ENCODE results near the gene OASL.
"Not testable (repeated sequence)": the region's sequence is repeated elsewhere in the genome, so short reads cannot be mapped to it uniquely, and the experiment has no call there.

Gene OASL

DNA sequence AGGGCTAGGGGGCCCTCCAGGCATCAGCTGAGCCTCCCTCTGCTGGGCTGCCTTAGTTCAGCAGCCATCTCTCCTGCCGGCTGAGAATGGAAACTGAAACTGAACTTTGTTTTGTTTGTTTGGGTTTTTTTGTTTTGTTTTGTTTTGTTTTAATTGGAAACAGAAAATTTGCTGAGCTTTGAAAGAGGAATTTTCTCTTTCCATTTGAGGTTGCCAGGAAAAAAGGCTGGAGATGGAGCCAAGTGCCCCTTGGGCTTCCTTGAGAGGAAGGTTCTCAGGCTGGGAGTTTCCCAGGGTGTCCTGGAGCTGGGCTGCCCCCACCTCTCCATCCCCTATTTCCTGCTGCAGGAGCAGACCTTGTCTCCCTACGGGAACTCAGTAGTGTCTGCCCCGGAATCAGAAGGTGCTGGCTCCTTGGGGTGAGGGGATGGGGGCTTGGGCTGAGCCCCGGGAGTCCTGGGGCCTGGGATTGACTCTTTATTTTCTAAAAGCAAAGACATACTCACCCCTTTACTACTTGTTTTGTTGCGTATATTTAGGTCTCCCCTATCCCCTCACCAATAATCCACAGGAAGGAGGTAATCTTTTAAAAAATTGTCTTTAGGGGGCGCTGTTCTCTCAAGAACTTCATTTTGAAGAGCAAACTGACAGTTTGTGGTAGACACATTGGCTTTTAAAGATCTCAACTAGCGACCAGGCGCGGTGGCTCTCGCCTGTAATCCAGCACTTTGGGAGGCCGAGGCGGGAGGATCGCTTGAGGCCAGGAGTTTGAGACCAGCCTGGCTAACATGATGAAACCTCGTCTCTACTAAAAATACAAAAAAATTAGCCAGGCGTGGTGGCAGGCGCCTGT lies 21.3 kb upstream of the OASL start:
- in situ Hi-C loops (cut with MboI; ENCODE audit: low pct_unique_long_range_greater_than_20kb, low sequenced_read_pairs), result no loop called here
- peak; percentile 84 for DNase-seq

DNA sequence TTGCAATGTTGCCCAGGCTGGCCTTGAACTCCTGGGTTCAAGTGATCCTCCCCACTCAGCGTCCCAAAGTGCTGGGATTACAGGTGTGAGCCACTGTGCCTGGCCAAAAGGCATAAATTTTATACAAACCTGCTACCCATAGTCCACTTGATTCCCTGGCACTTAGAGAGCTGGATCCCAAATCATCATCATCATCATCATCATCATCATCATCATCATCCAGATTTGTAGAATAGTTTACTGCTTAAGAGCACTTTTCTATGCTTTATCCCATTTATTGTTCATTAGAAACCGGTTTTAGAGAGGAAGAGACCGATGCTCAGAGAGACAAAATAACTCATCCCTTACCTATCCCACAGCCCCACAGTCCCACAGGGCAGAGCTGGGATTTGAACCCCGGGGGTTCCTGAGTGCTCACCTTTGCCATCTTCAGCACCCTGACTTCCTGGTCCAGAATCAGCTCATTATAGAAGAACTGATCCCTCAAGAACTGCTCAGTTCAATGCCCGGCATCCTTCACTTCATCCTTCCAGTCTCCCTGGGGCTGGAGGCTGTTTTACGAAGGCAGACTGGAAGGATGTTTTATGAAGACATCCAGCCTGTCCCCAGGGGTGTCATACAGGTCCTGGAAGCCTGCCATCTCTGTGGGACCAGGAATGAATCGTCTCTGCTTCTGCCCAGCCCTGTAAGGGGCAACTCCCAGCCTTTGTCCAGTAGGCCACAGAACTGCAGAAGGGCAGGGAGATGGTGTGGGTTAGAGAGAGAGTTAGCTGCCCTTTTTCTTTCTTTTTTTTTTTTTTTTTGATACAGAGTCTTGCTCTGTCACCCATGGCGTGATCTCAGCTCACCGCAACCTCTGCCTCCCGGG lies 20.2 kb upstream of the OASL start:
- DNase-seq, result no peak
- in situ Hi-C loops (cut with MboI; ENCODE audit: low pct_unique_long_range_greater_than_20kb, low sequenced_read_pairs), result no loop called here

GRCh38 chr12:121057794-121058193 lies 18.7 kb upstream of the OASL start:
- in situ Hi-C loops (cut with MboI; ENCODE audit: low pct_unique_long_range_greater_than_20kb, low sequenced_read_pairs), result no loop called here
- DNase-seq, result no peak

- DNase-seq, result no peak
- in situ Hi-C loops (cut with MboI; ENCODE audit: low pct_unique_long_range_greater_than_20kb, low sequenced_read_pairs), result no loop called here
Observed at GRCh38 chr12:121053706-121054105, 14.7 kb upstream of the OASL start.

DNA sequence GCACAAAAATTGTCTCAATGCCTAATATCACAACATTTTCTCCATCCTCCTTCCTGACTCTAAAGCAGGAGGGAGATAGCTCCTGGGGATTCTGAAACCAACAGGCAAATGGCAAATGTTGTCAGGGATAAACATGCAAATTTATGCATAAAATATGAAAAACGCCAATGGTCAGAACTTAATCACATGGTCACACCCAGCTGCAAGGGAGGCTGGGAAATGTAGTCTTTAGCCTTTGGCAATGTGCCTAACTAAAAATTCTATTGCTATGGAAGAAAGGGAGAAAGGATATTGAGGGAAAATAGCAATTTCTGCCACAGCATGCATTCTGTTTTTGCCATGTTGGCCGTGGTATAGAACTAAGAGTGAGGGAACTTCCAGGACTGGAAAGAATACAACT lies 11.7 kb upstream of the OASL start:
- in situ Hi-C loops (cut with MboI; ENCODE audit: low pct_unique_long_range_greater_than_20kb, low sequenced_read_pairs), result no loop called here
- DNase-seq, result no peak

GRCh38 chr12:121048442-121048841 lies 9.4 kb upstream of the OASL start:
- no peak for DNase-seq
- in situ Hi-C loops (cut with MboI; ENCODE audit: low pct_unique_long_range_greater_than_20kb, low sequenced_read_pairs), result no loop called here

DNA sequence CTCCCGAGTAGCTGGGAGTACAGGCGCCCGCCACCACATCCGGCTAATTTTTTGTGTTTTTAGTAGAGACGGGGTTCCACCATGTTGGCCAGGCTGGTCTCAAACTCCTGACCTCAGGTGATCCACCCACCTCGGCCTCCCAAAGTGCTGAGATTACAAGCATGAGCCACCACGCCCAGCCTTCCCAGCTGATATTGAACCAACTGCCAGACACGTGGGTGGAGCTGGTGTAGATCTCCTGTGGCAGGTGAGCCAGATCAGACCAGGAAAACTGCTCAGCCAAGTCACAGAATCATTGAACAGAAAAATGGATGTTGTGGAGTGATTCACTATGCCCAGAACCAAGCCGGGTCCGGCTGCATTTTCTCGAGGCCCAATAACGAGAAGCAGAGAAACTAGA lies 8.4 kb upstream of the OASL start:
- DNase-seq; in situ Hi-C loops (cut with MboI; ENCODE audit: low pct_unique_long_range_greater_than_20kb, low sequenced_read_pairs): not testable (repeated sequence)

DNA sequence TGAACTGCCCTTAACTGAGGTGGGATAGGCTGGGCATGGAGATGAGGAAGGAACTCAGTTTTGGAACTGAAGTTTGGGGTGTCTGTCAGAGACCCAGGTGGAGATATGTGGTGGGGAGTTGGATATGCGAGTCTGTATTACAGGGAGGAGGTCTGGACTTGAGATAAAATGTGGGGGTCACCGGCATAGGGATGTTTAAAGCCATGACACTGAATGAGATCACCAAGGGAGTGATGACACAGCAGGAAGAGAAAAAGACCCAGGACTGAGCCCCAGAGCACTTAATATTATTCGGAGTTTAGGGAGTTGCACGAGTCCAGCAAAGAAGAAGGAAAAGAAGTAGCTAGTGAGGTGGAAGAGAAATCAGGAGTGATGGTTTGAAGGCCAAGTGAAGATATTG lies 4.0 kb upstream of the OASL start:
- no peak for DNase-seq
- in situ Hi-C loops (cut with MboI; ENCODE audit: low pct_unique_long_range_greater_than_20kb, low sequenced_read_pairs), result no loop called here

DNA sequence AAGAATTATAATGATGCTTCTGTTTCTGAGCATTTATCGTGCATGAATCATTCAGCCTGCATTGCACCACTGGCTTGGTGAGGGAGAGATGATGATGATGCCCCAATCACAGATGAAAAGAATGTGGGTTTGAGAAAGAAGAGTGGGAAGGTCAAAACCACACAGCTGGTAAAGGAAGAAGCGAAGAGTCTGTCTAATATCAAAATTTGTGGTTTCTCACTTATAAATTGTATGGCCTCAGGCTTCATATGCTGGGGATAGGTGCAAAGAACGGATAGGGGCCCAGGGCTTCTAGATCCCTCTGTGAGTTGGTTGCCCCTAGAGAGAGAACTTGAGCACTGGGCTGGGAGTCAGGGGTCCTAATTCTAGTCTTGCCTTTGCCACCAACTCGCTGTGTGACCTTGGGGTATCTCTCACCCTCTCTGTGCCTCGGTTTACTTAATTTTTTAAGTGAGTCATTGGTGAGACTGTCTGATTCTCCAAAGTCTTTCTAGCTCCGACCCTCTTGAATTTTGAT lies 2.2 kb downstream of the OASL start:
- DNase-seq, result no peak
- in situ Hi-C loops (cut with MboI; ENCODE audit: low pct_unique_long_range_greater_than_20kb, low sequenced_read_pairs), result no loop called here

- in situ Hi-C loops (cut with MboI; ENCODE audit: low pct_unique_long_range_greater_than_20kb, low sequenced_read_pairs), result no loop called here
Observed at GRCh38 chr12:121034616-121035305, 4.3 kb downstream of the OASL start.

DNA sequence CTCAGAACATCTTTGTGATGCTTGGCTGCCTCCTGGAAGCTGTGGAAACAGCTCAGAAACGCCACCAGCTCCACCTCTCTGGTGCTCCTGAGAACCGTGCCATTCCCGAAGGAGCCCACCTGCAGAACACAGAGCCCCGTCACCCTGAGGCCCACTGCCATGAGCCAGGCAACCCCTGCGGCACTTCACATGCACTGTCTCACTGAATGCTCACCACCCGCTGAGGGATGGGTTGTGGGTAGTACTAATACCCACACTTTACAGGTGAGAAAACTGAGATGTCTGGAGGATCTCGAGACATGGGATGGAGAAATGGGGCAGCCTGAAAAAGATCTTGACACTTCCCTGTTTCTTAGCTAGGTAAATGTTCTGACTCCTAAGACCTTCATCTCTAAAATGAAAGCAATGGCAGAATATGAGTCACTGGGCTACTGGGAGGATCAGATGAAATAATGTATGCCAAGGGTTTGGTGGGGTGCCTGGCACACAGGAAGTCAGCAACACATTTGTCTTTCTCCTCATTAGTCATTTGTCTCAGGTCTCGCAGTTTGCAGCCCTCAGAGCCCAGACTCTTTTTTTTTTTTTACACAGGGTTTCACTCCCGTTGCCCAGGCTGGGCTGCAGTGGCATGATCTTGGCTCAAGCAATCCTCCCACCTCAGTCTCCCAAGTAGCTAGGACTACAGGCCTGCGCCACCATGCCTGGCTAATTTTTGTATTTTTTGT lies 5.3 kb downstream of the OASL start:
- DNase-seq, result no peak
- in situ Hi-C loops (cut with MboI; ENCODE audit: low pct_unique_long_range_greater_than_20kb, low sequenced_read_pairs), result no loop called here

More at GRCh38 chr12:121034616-121035305, 4.3 kb downstream of the OASL start:
- no peak for DNase-seq

GRCh38 chr12:121030576-121031212 lies 8.4 kb downstream of the OASL start:
- in situ Hi-C loops (cut with MboI; ENCODE audit: low pct_unique_long_range_greater_than_20kb, low sequenced_read_pairs), result no loop called here
- no peak for DNase-seq

GRCh38 chr12:121026274-121027045 lies 12.6 kb downstream of the OASL start:
- peak; percentile 30 for DNase-seq
- in situ Hi-C loops (cut with MboI; ENCODE audit: low pct_unique_long_range_greater_than_20kb, low sequenced_read_pairs), result no loop called here

- in situ Hi-C loops (cut with MboI; ENCODE audit: low pct_unique_long_range_greater_than_20kb, low sequenced_read_pairs), result no loop called here
- no peak for DNase-seq
Observed at GRCh38 chr12:121025442-121026226, 13.4 kb downstream of the OASL start.

DNA sequence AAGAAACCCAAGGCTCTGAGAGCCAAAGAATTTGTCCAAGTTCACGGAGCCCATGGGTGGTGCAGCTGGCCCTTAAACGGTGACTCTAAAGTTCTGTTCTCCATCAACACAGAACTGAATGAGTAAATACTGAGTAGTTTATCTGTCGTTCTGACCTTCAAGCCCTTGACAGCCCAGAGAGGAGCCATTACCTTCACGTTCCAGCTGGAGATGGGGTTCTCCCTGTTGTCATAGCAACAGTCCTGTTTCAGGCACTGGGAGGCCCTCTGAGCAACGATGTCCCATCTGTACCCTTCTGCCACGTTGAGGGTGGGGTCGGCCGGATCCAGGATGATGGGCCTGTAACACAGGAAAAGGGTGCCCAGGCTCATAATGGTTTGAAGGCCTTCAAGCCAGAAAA lies 15.2 kb downstream of the OASL start:
- in situ Hi-C loops (cut with MboI; ENCODE audit: low pct_unique_long_range_greater_than_20kb, low sequenced_read_pairs), result no loop called here

GRCh38 chr12:121022713-121023112 lies 16.3 kb downstream of the OASL start:
- no peak for DNase-seq
- in situ Hi-C loops (cut with MboI; ENCODE audit: low pct_unique_long_range_greater_than_20kb, low sequenced_read_pairs), result no loop called here

More for the DNA sequence above, 15.2 kb downstream of the OASL start:
- DNase-seq, result no peak

DNA sequence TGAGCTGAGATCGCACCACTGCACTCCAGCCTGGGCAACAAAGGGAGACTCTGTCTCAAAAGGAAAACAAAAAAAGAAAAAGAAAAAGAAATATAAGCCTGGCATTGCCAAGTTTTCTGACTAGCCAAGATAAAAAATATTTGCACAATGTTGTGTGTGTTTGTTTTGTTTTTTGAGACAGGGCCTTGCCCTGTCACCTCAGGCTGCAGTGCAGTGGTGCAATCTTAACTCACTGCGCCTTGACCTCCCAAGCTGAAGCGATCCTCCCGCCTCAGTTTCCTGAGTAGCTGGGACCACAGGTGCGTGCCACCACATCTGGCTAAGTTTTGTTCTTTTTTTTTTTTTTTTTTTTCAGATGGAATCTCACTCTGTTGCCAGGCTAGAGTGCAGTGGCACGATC lies 17.3 kb downstream of the OASL start:
- in situ Hi-C loops (cut with MboI; ENCODE audit: low pct_unique_long_range_greater_than_20kb, low sequenced_read_pairs), result no loop called here
- no peak for DNase-seq
